SK-N-SH (cell line): Measurements from ENCODE around the gene PMEPA1. TPM values are rescaled to one million over a fixed set of nuclear protein-coding genes. Genes with fewer than 3 reads are reported as not detected.

Source experiments
- CTCF ChIA-PET: fragments of 300-600, 350-600 bp; formaldehyde crosslinking; extraction: SDS; loops from one replicate; lab custom pipeline; 2021; lab: Yijun Ruan, JAX
- POLR2A ChIA-PET: fragments of 350-600 bp; sonication (Branson Sonifier 250); formaldehyde crosslinking; extraction: SDS; loops from one replicate; lab custom pipeline; 2020; ENCODE audit warnings: antibody characterized with exemption, inconsistent platforms; lab: Yijun Ruan, JAX
- DNase-seq: peaks from one replicate; pipeline ENCODE4 v3.0.0; 2012
- H2AFZ ChIP-seq: fragments of 200-600 bp; sonication (generic); 2 replicates; pipeline ENCODE4 v1.8.1; 2016; ENCODE audit warnings: antibody characterized with exemption, mild to moderate bottlenecking, low read depth
- H3F3A ChIP-seq: fragments of 200-600 bp; sonication (generic); replicated peaks from 2 replicates; pipeline ENCODE3; 2016; ENCODE audit warnings: antibody characterized with exemption, mild to moderate bottlenecking; ENCODE audit not compliant: insufficient read depth
- H3K27ac ChIP-seq, 2 experiments: fragments of 200-500 bp in 1 of 2; fragments of 200-600 bp in 1 of 2; sonication (Bioruptor generic) in 1 of 2; sonication (generic), shearing (Covaris generic) in 1 of 2; 2 replicates each; pipeline versions ENCODE4 v1.5.1 to v1.6.1; 2014 to 2016; ENCODE audit warnings: low read depth in 2 of 2, inconsistent platforms in 1 of 2, low read length in 1 of 2, mild to moderate bottlenecking in 1 of 2, mixed read lengths in 1 of 2
- H3K27me3 ChIP-seq: fragments of 200-600 bp; sonication (generic), shearing (Covaris generic); 2 replicates; pipeline ENCODE4 v1.6.1; 2016; ENCODE audit warnings: mixed run types; ENCODE audit not compliant: insufficient read depth
- H3K36me3 ChIP-seq, 2 experiments: fragments of 200-500 bp in 1 of 2; fragments of 200-600 bp in 1 of 2; sonication (Bioruptor generic) in 1 of 2; sonication (generic) in 1 of 2; replicated peaks in 1 of 2; 2 replicates each; pipeline versions ENCODE3 to v1.5.1; 2014 to 2016; ENCODE audit warnings: low read length in 1 of 2, mild to moderate bottlenecking in 1 of 2; ENCODE audit not compliant: insufficient read depth in 2 of 2, control insufficient read depth in 1 of 2
- H3K4me1 ChIP-seq, 2 experiments: fragments of 200-500 bp in 1 of 2; fragments of 200-600 bp in 1 of 2; sonication (Bioruptor generic) in 1 of 2; sonication (generic), shearing (Covaris generic) in 1 of 2; 2 replicates each; pipeline versions ENCODE4 v1.5.1 to v1.6.1; 2014 to 2016; ENCODE audit warnings: low read depth in 1 of 2, low read length in 1 of 2, mixed run types in 1 of 2; ENCODE audit not compliant: insufficient read depth in 2 of 2, control insufficient read depth in 1 of 2
- H3K4me2 ChIP-seq: fragments of 200-600 bp; sonication (generic), shearing (Covaris generic); 2 replicates; pipeline ENCODE4 v1.6.1; 2017; ENCODE audit warnings: mixed run types
- H3K4me3 ChIP-seq, 2 experiments: fragments of 200-500 bp in 1 of 2; fragments of 200-600 bp in 1 of 2; sonication (Bioruptor generic) in 1 of 2; sonication (generic), shearing (Covaris generic) in 1 of 2; 2 replicates each; pipeline versions ENCODE4 v1.5.1 to v1.8.1; 2014 to 2016; ENCODE audit warnings: low read depth in 2 of 2, inconsistent platforms in 1 of 2, low read length in 1 of 2, mild to moderate bottlenecking in 1 of 2, mixed read lengths in 1 of 2, moderate library complexity in 1 of 2
- H3K79me2 ChIP-seq: fragments of 200-600 bp; sonication (generic); 2 replicates; pipeline ENCODE4 v1.8.1; 2017; ENCODE audit warnings: mild to moderate bottlenecking; ENCODE audit not compliant: insufficient read depth
- H3K9ac ChIP-seq: fragments of 200-600 bp; sonication (generic); 2 replicates; pipeline ENCODE4 v1.6.1; 2017; ENCODE audit warnings: mixed run types
- H3K9me2 ChIP-seq: fragments of 200-600 bp; sonication (generic); 2 replicates; pipeline ENCODE4 v1.6.1; 2017; ENCODE audit warnings: mixed run types
- H3K9me3 ChIP-seq: fragments of 200-600 bp; sonication (generic); 2 replicates; pipeline ENCODE4 v1.6.1; 2017; ENCODE audit warnings: mixed run types, mild to moderate bottlenecking, moderate library complexity
- H4K20me1 ChIP-seq: fragments of 200-600 bp; sonication (generic); 2 replicates; pipeline ENCODE4 v1.6.1; 2017; ENCODE audit warnings: mild to moderate bottlenecking, mixed run types; ENCODE audit not compliant: insufficient read depth
- EZH2phosphoT487 ChIP-seq: fragments of 200-600 bp; sonication (generic); IDR thresholded peaks from 2 replicates; pipeline ENCODE4 v1.6.1; 2017; ENCODE audit warnings: low read depth, mixed run types, mild to moderate bottlenecking, antibody characterized with exemption, moderate library complexity, borderline replicate concordance
- FOSL2 ChIP-seq: IDR thresholded peaks from 2 replicates; pipeline ENCODE4 v1.4.0; 2012; ENCODE audit warnings: low read depth, mild to moderate bottlenecking, moderate library complexity, borderline replicate concordance
- FOXJ3 ChIP-seq: sonication (generic); formaldehyde crosslinking; IDR thresholded peaks from 2 replicates; pipeline ENCODE4 v1.5.1; 2020; ENCODE audit warnings: mild to moderate bottlenecking, missing genetic modification reagents
- GABPA ChIP-seq: IDR thresholded peaks from 2 replicates; pipeline ENCODE4 v1.4.0; 2012; ENCODE audit warnings: low read depth, mild to moderate bottlenecking
- GATA2 ChIP-seq: sonication (generic); formaldehyde crosslinking; IDR thresholded peaks from 2 replicates; pipeline ENCODE4 v1.5.0; 2020; ENCODE audit warnings: mild to moderate bottlenecking, missing genetic modification reagents
- MAX ChIP-seq: IDR thresholded peaks from 2 replicates; pipeline ENCODE4 v1.4.0; 2012; ENCODE audit warnings: low read depth
- NRF1 ChIP-seq: IDR thresholded peaks from 2 replicates; pipeline ENCODE4 v1.6.1; 2012; ENCODE audit warnings: low read depth, mild to moderate bottlenecking, low read length
- PBX3 ChIP-seq: IDR thresholded peaks from 2 replicates; pipeline ENCODE4; 2012
- RAD21 ChIP-seq: IDR thresholded peaks from 2 replicates; pipeline ENCODE4 v1.6.1; 2012; ENCODE audit warnings: mild to moderate bottlenecking, low read length
- RCOR1 ChIP-seq: fragments of 150-350 bp; IDR thresholded peaks from 2 replicates; pipeline ENCODE4 v1.6.1; 2017; ENCODE audit warnings: antibody characterized with exemption, low read length
- SMC3 ChIP-seq: IDR thresholded peaks from 2 replicates; pipeline ENCODE4 v1.6.1; 2012; ENCODE audit warnings: low read depth, low read length, improper control_type of control experiment
- TCF12 ChIP-seq: IDR thresholded peaks from 2 replicates; pipeline ENCODE4 v1.4.0; 2012
- USF1 ChIP-seq: IDR thresholded peaks from 2 replicates; pipeline ENCODE4 v1.4.0; 2012; ENCODE audit warnings: low read depth, borderline replicate concordance
- YY1 ChIP-seq: IDR thresholded peaks from 2 replicates; pipeline ENCODE4 v1.4.0; 2012; ENCODE audit warnings: low read depth, mild to moderate bottlenecking
- WGBS: methylation state at CpG from one replicate; pipeline ENCODE4 v1.1.6; 2017; ENCODE audit warnings: low lambda C conversion rate; 5-methylcytosine and 5-hydroxymethylcytosine counted together
- polyA plus RNA-seq, 3 experiments: library from polyadenylated mRNA; depleted of rRNA; stranded (reverse); fragments of >200 nt; gene quantifications; 2 replicates each; pipeline ENCODE4 v1.2.3, GENCODE V29; 2012
- TF ChIP-seq, protein P1 (sequence below): fragments of 150-350 bp; IDR thresholded peaks from 2 replicates; pipeline ENCODE4 v1.6.1; 2017; ENCODE audit warnings: antibody characterized with exemption, low read length, low read depth, borderline replicate concordance
- TF ChIP-seq, protein P2 (sequence below): fragments of 200-600 bp; sonication (generic); IDR thresholded peaks from 2 replicates; pipeline ENCODE4 v1.6.1; 2017; ENCODE audit warnings: antibody characterized with exemption, mild to moderate bottlenecking, moderate library complexity
- TF ChIP-seq, protein P3 (sequence below): IDR thresholded peaks from 2 replicates; pipeline ENCODE4 v1.4.0; 2012; ENCODE audit warnings: low read depth, borderline replicate concordance

The PMEPA1 gene
- polyA plus RNA-seq, 1 of the 3 experiments (the other 2 are of a cell fraction): 7.1 TPM

GRCh38 chr20:57693670-57694329 lies 16.0 kb downstream of the PMEPA1 start (continued):
- TF ChIP-seq TCF12 (no peak), NRF1 (no peak), YY1 (no peak), GATA2 (CRISPR knock-in tag) (no peak), USF1 (no peak)
- TF ChIP-seq, protein P1, sequence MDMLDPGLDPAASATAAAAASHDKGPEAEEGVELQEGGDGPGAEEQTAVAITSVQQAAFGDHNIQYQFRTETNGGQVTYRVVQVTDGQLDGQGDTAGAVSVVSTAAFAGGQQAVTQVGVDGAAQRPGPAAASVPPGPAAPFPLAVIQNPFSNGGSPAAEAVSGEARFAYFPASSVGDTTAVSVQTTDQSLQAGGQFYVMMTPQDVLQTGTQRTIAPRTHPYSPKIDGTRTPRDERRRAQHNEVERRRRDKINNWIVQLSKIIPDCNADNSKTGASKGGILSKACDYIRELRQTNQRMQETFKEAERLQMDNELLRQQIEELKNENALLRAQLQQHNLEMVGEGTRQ: no peak

DNA sequence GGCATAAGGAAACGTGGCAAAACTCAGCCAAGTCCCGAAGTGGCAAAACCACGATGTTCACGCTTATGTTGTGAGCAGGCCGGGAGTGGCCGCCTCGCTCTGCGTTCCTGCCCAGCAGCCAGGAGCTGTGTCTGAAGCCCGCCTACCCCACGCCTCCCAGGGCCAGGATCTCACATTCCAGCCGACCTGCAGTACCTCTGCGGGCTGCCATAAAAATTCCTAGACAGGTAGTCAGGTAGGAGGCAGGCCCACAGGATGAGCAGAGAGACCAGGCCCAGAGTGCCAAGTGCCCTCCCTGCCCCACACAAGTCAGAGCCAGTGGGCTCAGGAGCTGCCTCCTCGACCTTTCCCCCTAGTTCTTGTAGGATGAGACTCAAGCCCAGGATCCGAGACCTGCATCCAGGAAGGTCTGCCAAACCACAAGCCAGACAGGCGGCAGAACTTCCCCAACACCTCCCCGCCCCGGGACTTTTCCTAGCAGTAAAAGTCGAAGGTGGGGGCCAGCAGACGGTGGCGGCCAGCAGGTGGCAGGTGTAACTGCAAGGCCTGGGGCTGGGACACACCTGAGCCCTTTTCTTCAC lies 16.7 kb downstream of the PMEPA1 start:
- Histone ChIP-seq H4K20me1 (peaks cover 70% of the 10 kb centered on the region), H3K9me3 (no peaks in the 10 kb centered on the region), H3K27ac (peak overlapping the region in 1 of 2 experiments; percentile 18; a peak in 1 of 4 replicates), H2AFZ (no peak overlapping the region), H3K4me2 (no peak overlapping the region), H3K27me3 (no peaks in the 10 kb centered on the region), H3K4me3 (no peak overlapping the region), H3K79me2 (peaks cover 100% of the 10 kb centered on the region), H3K9ac (no peak overlapping the region), H3K4me1 (peaks cover 24 to 98% of the 10 kb centered on the region in 2 experiments), H3K36me3 (no peaks in the 10 kb centered on the region), H3F3A (peaks cover 4% of the 10 kb centered on the region), H3K9me2 (no peaks in the 10 kb centered on the region)
- CTCF ChIA-PET: interaction anchor here (0.6 to 1.9 kb wide), 4 partner anchors 10 to 74 kb away, joined by 3 to 8 read pairs (median 4); no protein-coding TSS in a partner anchor
- DNase-seq: no peak
- POLR2A ChIA-PET: no interaction called here
- 93% methylated on average over 13 of the region's 20 CpGs for WGBS
- TF ChIP-seq FOXJ3: no peak
- no peak for TF ChIP-seq PBX3
- TF ChIP-seq MAX: no peak

- POLR2A ChIA-PET: no interaction called here
- Histone ChIP-seq H3K4me2 (no peak overlapping the region), H3K4me3 (no peak overlapping the region), H4K20me1 (peaks cover 77% of the 10 kb centered on the region), H3K79me2 (peaks cover 100% of the 10 kb centered on the region), H3K27ac (no peak overlapping the region; a peak in 1 of 4 replicates), H2AFZ (no peak overlapping the region), H3K27me3 (no peaks in the 10 kb centered on the region), H3K9me2 (no peaks in the 10 kb centered on the region), H3K9me3 (no peaks in the 10 kb centered on the region), H3K4me1 (peaks cover 17 to 98% of the 10 kb centered on the region in 2 experiments; a peak in 3 of 4 replicates), H3K9ac (no peak overlapping the region), H3F3A (no peaks in the 10 kb centered on the region), H3K36me3 (no peaks in the 10 kb centered on the region)
- WGBS: no CpG with 5 or more reads among the region's 10 CpGs
- CTCF ChIA-PET: interaction anchor here (1.0 kb wide), 1 partner anchor 45 kb away, joined by 3 read pairs; no protein-coding TSS in a partner anchor
- DNase-seq: no peak
- TF ChIP-seq RAD21 (no peak), GABPA (no peak), RCOR1 (no peak), SMC3 (no peak), USF1 (no peak), FOSL2 (no peak), EZH2phosphoT487 (no peak)
- TF ChIP-seq, protein P2, sequence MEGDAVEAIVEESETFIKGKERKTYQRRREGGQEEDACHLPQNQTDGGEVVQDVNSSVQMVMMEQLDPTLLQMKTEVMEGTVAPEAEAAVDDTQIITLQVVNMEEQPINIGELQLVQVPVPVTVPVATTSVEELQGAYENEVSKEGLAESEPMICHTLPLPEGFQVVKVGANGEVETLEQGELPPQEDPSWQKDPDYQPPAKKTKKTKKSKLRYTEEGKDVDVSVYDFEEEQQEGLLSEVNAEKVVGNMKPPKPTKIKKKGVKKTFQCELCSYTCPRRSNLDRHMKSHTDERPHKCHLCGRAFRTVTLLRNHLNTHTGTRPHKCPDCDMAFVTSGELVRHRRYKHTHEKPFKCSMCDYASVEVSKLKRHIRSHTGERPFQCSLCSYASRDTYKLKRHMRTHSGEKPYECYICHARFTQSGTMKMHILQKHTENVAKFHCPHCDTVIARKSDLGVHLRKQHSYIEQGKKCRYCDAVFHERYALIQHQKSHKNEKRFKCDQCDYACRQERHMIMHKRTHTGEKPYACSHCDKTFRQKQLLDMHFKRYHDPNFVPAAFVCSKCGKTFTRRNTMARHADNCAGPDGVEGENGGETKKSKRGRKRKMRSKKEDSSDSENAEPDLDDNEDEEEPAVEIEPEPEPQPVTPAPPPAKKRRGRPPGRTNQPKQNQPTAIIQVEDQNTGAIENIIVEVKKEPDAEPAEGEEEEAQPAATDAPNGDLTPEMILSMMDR: no peak
- TF ChIP-seq, protein P3, sequence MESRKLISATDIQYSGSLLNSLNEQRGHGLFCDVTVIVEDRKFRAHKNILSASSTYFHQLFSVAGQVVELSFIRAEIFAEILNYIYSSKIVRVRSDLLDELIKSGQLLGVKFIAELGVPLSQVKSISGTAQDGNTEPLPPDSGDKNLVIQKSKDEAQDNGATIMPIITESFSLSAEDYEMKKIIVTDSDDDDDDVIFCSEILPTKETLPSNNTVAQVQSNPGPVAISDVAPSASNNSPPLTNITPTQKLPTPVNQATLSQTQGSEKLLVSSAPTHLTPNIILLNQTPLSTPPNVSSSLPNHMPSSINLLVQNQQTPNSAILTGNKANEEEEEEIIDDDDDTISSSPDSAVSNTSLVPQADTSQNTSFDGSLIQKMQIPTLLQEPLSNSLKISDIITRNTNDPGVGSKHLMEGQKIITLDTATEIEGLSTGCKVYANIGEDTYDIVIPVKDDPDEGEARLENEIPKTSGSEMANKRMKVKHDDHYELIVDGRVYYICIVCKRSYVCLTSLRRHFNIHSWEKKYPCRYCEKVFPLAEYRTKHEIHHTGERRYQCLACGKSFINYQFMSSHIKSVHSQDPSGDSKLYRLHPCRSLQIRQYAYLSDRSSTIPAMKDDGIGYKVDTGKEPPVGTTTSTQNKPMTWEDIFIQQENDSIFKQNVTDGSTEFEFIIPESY: no peak
Observed at GRCh38 chr20:57692393-57692792, 17.4 kb downstream of the PMEPA1 start.
